Measurements from ENCODE around the gene FAM90A1.
"Not testable (repeated sequence)": the region's sequence is repeated elsewhere in the genome, so short reads cannot be mapped to it uniquely, and the experiment has no call there.

DNA sequence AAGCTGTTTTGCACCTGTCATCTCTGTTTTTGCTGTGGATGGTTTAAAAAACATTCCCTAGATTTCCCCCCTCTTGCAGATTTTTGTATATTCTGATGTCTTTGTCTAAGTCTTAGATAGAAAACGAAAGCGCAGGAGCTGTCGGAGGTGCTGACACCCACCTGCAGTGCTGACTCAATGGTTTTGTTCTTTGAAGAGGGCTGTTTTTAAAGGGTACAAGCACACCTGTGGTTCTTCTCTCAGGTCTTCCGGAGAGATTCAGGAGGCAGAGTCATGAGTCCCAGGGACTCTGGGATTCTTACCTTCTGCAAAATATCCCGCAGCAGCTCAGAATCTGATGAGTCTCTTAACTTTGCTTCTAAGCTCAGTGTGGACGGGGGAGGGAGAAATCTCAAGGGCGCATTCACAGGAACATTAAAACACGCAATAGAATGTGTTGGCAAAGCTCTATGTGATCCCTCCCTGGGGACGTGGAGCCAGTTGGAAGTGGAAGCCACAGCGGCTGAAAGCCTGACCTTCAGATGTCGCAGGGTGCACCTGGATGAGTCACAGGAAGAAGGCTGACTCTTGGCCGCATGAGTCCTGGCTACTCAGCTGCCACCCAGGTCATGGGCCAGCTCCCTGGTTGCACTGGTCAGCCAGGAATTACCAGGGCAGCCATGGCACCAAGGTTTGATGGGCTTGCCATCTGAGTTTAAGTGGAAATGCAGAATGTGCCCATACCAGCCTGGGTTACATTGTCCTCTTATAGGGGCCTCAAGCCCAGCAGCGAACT is 13.1 kb upstream of the FAM90A1 start:
- not testable (repeated sequence) for TF ChIP-seq CTCF (IDR thresholded peaks at IDR 0.05; ENCODE audit: low read depth, low read length, poor library complexity, severe bottlenecking); EZH2phosphoT487 (IDR thresholded peaks at IDR 0.05; ENCODE audit: borderline replicate concordance, low read length)

Data from DOHH2 (cell line).